Activated CD8-positive, alpha-beta memory T cell treated with anti-CD3 and anti-CD28 coated beads for 24 hours (primary cell): ENCODE measurements around the gene CNOT2.

Source experiments
- DNase-seq: peaks from one replicate; pipeline ENCODE4 v3.0.0-alpha.2; 2020

The CNOT2 gene

GRCh38 chr12:70306676-70307075 lies 63.4 kb downstream of the CNOT2 start:
- DNase-seq = no peak

GRCh38 chr12:70307868-70308267 lies 64.6 kb downstream of the CNOT2 start:
- DNase-seq = no peak

- DNase-seq = no peak
Measured at GRCh38 chr12:70309348-70309747, 66.1 kb downstream of the CNOT2 start.

GRCh38 chr12:70314145-70314544 lies 70.9 kb downstream of the CNOT2 start:
- DNase-seq = no peak

- no peak for DNase-seq
Measured at GRCh38 chr12:70317781-70318180, 74.5 kb downstream of the CNOT2 start.

- no peak for DNase-seq
Measured at GRCh38 chr12:70319605-70320004, 76.4 kb downstream of the CNOT2 start.

GRCh38 chr12:70321191-70321590 lies 78.0 kb downstream of the CNOT2 start:
- no peak for DNase-seq

- no peak for DNase-seq
Measured at GRCh38 chr12:70327541-70327940, 84.3 kb downstream of the CNOT2 start.

GRCh38 chr12:70329728-70330127 lies 86.5 kb downstream of the CNOT2 start:
- DNase-seq = no peak

GRCh38 chr12:70330158-70330557 lies 86.9 kb downstream of the CNOT2 start:
- DNase-seq = no peak

- no peak for DNase-seq
Measured at GRCh38 chr12:70332236-70332635, 89.0 kb downstream of the CNOT2 start.

- no peak for DNase-seq
Measured at GRCh38 chr12:70334742-70335141, 91.5 kb downstream of the CNOT2 start.

GRCh38 chr12:70338531-70338930 lies 95.3 kb downstream of the CNOT2 start:
- no peak for DNase-seq

GRCh38 chr12:70351076-70351475 lies 107.8 kb downstream of the CNOT2 start:
- DNase-seq = no peak

- no peak for DNase-seq
Measured at GRCh38 chr12:70353780-70354660, 110.8 kb downstream of the CNOT2 start.

- DNase-seq = no peak
Measured at GRCh38 chr12:70354787-70355186, 111.6 kb downstream of the CNOT2 start.

GRCh38 chr12:70355972-70356371 lies 112.7 kb downstream of the CNOT2 start:
- no peak for DNase-seq

- DNase-seq = no peak
Measured at GRCh38 chr12:70359458-70360197, 116.4 kb downstream of the CNOT2 start.

GRCh38 chr12:70360218-70360617 lies 117.0 kb downstream of the CNOT2 start:
- no peak for DNase-seq

GRCh38 chr12:70364695-70365397 lies 121.6 kb downstream of the CNOT2 start:
- DNase-seq = no peak

GRCh38 chr12:70365398-70365647 lies 122.1 kb downstream of the CNOT2 start:
- DNase-seq = no peak

GRCh38 chr12:70365648-70366518 lies 122.7 kb downstream of the CNOT2 start, which contains the start of gene KCNMB4:
Gene KCNMB4, plus strand, starts transcription at chr12:70366290. Its CDS starts 445 bp downstream, at chr12:70366735.
- DNase-seq = peak; percentile 91
